ENCODE data around the gene ACRV1. TPM values are rescaled to one million over a fixed set of nuclear protein-coding genes. Genes with fewer than 3 reads are reported as not detected.

ACRV1 gene
- total RNA-seq, 1 donor from 2014 or later: 0.20 TPM

- Mint-ChIP-seq H3K4me1 (ENCODE audit: low read depth) (peaks cover 49% of the 10 kb centered on the region), H3K27me3 (ENCODE audit: low read depth) (no peaks in the 10 kb centered on the region), H3K4me3 (ENCODE audit: unreplicated experiment) (peak within 1 kb of the TSS; percentile 84), H3K27ac (ENCODE audit: unreplicated experiment) (peak within 1 kb of the TSS; percentile 88), H3K9me3 (ENCODE audit: low read depth) (no peaks in the 10 kb centered on the region), H3K36me3 (ENCODE audit: low read depth) (peaks cover 8% of the 10 kb centered on the region)
- TF ChIP-seq CTCF (IDR thresholded peaks at IDR 0.05): no peak
- no peak for DNase-seq (ENCODE audit: low spot score)
These were observed 55.9 kb downstream of the ACRV1 start, which contains the start of gene CHEK1 for GRCh38 chr11:125624756-125625213. CHEK1 (plus strand) TSS chr11:125625163; CDS start chr11:125626769, 1,606 bp downstream.

- Mint-ChIP-seq H3K36me3 (ENCODE audit: low read depth) (peaks cover 14% of the 10 kb centered on the region), H3K27me3 (ENCODE audit: low read depth) (no peaks in the 10 kb centered on the region), H3K9me3 (ENCODE audit: low read depth) (no peaks in the 10 kb centered on the region), H3K27ac (ENCODE audit: unreplicated experiment) (peak overlapping the region; percentile 42), H3K4me3 (ENCODE audit: unreplicated experiment) (no peak overlapping the region), H3K4me1 (ENCODE audit: low read depth) (peaks cover 49% of the 10 kb centered on the region)
- no peak for DNase-seq (ENCODE audit: low spot score)
- no peak for TF ChIP-seq CTCF (IDR thresholded peaks at IDR 0.05)
These were observed 57.6 kb downstream of the ACRV1 start for GRCh38 chr11:125623064-125623463.

DNA sequence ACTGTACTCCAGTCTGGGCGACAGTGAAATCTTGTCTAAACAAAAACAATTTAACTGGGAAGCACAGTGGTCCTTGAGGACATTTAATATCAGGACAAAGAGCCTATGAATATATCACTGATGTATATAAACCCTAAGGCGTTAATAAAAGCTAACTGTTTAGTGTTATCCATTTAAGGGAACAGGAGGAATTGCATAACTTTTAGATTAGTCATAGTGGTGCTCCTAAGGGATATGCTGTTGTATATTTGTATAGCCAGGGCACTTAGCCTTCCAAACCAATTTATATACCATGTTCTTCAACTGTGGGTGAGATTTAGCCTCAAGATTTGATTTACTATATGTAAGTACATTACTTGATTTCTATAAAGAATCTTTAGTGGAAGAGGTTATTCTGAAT, 58.7 kb downstream of the ACRV1 start:
- no peak for TF ChIP-seq CTCF (IDR thresholded peaks at IDR 0.05)
- no peak overlapping the region for H3K4me3 Mint-ChIP-seq (ENCODE audit: unreplicated experiment)
- H3K9me3 Mint-ChIP-seq (ENCODE audit: low read depth): no peaks in the 10 kb centered on the region
- peaks cover 15% of the 10 kb centered on the region for H3K36me3 Mint-ChIP-seq (ENCODE audit: low read depth)
- H3K4me1 Mint-ChIP-seq (ENCODE audit: low read depth): peaks cover 40% of the 10 kb centered on the region
- no peaks in the 10 kb centered on the region for H3K27me3 Mint-ChIP-seq (ENCODE audit: low read depth)
- no peak for DNase-seq (ENCODE audit: low spot score)
- peak overlapping the region; percentile 85 for H3K27ac Mint-ChIP-seq (ENCODE audit: unreplicated experiment)

Other genes starting within 250 kb of the ACRV1 start
- gene FEZ1, start 184.6 kb downstream of the ACRV1 start, total RNA-seq: 35.6 to 62.3 TPM (median 56.6 TPM) in 3 replicates
- 88.6 to 95.0 TPM (median 91.1 TPM) in 3 replicates for gene EI24, start 111.4 kb downstream of the ACRV1 start, total RNA-seq
- 247 to 286 TPM (median 252 TPM) in 3 replicates for gene STT3A, start 88.0 kb downstream of the ACRV1 start, total RNA-seq
- 18.3 to 28.4 TPM (median 23.5 TPM) in 3 replicates for gene CHEK1, start 55.7 kb downstream of the ACRV1 start, total RNA-seq
- not detected in 3 replicates for gene PATE1, start 65.4 kb upstream of the ACRV1 start, total RNA-seq
- not detected in 3 replicates for gene PATE2, start 98.0 kb upstream of the ACRV1 start, total RNA-seq
- gene PATE3, start 107.3 kb upstream of the ACRV1 start, total RNA-seq: not detected in 3 replicates
- gene PATE4, start 152.5 kb upstream of the ACRV1 start, total RNA-seq: not detected in 3 replicates
- gene HYLS1, start 206.8 kb upstream of the ACRV1 start, total RNA-seq: 4.3 to 4.7 TPM (median 4.5 TPM) in 3 replicates
- gene PUS3, start 222.4 kb upstream of the ACRV1 start, total RNA-seq: 7.7 to 10.0 TPM (median 8.4 TPM) in 3 replicates
- gene DDX25, start 223.7 kb upstream of the ACRV1 start, total RNA-seq: not detected in 3 replicates

All from chondrocyte (in vitro differentiated cells).